Activated effector memory CD4-positive, alpha-beta T cell treated with Interleukin-2 at 50 U/mL for 16 hours (primary cell): Measurements from ENCODE around the gene BAIAP2L2.
"Not testable (repeated sequence)": the region's sequence is repeated elsewhere in the genome, so short reads cannot be mapped to it uniquely, and the experiment has no call there.

Experiments
- DNase-seq: peaks from one replicate; pipeline ENCODE4 v3.0.0-alpha.2; 2020

Gene BAIAP2L2

DNA sequence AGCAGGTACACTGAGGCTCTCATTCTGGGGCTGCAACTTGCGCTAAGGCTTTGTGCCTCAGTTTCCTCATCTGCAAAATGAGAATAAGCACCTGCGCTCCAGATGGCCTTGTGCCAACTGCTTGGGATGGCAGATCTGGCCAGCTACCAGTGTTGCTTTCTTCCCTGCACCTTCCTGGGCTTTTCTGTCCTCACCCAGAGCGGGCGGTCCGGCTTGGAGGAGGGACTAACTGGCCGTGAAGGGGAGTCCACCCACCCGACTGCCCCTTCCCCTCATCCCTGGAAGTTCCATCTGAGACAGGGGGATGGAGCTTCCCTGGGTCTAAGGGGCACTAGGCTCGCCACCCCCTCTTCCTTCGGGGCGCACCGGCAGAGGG is 30.0 kb downstream of the BAIAP2L2 start:
- no peak for DNase-seq

DNA sequence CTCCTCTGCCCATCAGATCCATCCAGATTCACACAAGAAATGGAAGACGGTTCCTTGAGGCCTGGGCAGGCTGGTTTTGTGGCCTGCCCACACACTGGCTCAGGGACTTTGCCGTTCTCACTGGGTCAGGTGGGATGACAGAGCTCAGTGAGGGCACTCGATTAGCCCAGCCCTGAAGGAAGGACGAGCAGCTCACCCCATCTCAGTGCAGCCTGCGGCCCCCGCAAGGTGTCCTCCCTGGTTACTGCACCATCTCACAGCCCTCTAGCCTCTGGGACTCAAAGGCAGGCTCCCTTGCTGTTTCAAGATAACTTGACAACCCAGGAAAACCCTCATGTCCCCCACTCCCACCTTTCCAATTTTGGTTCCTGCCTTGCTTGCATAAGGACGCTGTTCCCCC is 30.7 kb downstream of the BAIAP2L2 start:
- no peak for DNase-seq

DNA sequence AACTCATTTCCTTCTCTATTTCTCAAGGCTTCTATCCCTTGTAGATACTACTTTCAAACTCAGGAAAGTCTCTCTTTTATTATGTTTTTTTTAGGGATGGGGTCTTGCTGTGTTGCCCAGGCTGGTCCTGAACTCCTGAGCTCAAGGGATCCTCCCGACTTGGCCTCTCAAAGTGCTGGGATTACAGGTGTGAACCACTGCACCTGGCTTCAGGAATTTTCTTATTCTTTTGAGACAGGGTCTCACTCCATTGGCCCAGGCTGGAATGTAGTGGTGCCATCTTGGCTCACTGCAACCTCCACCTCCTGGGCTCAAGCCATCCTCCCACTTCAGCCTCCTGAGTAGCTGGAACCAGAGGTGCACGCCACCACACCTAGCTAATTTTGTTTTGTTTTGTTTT is 31.3 kb downstream of the BAIAP2L2 start:
- not testable (repeated sequence) for DNase-seq

DNA sequence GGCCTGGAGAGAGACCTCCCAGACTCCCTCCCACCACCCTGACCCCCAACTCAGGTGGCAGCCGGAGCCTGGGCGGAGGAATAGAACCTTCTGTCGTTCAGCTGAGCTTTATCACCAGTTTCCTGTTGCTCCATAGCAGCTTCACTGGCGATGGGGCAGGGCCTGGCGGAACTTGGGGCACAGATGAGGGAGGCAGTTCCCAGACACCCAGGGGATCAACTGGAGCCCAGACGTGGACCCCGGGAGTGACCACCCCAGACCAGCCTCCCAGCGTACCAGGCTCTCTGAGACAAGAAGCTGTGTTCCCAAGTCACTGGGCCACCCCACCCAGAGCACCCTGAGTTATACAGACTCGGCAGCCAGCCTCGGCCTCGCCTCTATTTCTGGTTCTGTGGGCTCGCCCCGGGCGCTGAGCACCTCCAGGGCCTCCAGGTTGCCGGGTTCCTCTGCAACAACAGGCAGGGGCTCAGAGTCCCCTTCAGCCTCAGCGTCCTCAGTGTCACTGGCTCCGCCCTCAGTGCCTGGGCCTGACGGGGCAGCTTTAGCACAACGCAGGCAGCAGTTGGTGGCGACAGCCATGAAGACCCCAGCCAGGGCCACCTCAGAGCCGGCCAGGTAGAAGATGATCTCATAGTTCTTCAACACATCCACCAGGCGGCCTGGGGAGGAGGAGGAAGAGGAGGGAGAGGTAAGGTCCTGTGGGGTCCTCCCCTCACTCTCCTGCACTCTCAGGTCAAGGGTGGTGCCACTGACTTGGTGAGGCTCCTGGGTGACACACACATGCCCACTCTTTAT is 32.2 kb downstream of the BAIAP2L2 start:
- no peak for DNase-seq

DNA sequence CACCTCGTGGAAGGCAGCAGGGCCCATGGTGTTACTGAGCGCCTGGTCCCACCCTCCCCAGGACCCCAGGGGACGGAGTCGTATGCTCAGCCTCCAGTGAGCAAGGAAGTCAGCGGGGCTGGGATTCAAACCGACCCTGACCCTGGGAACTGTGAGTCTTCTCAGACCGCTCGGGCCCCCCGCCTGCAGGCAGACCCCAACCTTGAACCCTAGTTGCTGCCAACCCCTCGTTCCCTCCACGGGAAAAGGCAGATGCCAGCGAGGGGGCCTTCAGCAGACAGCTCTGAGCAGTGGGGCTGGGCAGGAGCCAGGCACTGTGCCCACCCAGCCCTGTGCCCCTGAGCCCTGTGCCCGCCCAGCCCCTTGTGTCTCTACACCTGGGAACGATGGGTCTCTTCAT is 32.9 kb downstream of the BAIAP2L2 start:
- no peak for DNase-seq

DNA sequence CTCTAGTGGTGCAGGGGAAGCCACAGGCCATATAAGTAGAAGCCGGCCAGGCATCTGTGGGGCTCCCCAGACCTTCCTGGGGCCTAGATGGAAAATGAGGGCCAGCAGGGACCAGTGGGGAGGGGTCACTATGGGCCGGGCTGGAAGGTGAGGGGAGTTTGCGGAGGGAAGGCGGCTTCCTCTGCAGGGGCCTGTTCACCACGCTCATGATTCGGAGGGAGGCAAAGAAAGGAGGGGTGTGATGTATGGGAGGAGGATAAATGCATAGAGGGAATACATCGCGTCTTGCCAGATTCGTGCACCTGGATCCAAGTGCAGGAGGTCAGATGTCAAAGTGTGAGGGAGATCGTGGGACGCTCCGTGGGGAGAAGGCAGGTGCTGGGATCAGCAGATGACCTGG is 33.4 kb downstream of the BAIAP2L2 start:
- no peak for DNase-seq

DNA sequence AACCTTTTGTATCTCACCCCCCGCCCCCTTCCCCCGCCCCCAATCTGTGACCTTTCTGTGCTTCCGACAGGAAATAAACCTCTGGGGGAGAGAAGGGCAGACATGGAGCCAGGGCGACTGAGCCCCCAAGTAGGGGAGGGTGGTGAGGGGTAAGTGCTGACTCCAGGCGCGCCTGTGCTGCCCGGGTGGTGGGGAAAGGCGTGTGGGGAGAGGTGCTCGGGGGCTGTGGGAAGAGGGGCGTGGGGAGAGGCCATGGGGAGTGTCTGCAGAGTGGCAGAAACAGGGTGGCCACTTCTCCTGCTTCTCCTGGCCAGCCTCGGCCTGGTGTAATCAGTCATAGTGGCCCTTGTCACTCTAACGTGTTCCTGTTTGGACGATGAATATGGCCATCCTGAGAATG is 34.5 kb downstream of the BAIAP2L2 start:
- DNase-seq = no peak

DNA sequence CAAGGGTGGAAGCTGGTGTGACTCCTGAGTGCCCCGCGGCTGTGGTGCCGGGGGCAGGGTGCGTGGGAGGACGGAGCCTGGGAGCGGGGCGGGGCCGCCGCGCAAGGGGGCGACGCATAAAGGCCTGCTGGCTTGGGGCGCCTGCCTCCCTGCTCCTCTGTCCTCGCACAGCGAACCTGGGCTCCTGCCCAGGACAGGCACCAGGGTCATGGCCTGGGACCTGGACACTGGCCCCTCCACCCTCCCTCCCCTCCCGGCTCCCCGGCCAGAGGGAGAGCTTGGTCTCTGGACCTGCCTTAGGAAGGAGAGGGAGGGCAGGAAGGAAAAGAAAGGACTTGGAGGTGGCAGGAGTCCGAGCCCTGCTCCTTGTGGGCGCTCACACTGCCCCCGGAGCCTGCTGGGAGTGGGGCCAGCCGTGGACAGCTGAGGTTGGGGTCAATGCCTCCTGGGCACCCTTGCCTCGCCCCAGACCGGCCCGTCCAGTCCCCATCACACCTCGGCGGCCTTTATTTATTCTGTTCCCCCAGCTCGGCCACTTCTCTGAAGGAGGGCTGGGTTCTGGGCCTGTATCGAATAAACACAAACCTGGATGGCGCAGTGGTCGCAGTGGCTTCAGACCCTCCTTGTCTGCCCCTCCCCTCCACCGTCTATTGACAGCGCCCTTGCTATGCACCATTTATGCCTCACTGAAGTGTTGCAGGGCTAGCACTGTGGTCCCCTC is 35.2 kb downstream of the BAIAP2L2 start:
- no peak for DNase-seq

DNA sequence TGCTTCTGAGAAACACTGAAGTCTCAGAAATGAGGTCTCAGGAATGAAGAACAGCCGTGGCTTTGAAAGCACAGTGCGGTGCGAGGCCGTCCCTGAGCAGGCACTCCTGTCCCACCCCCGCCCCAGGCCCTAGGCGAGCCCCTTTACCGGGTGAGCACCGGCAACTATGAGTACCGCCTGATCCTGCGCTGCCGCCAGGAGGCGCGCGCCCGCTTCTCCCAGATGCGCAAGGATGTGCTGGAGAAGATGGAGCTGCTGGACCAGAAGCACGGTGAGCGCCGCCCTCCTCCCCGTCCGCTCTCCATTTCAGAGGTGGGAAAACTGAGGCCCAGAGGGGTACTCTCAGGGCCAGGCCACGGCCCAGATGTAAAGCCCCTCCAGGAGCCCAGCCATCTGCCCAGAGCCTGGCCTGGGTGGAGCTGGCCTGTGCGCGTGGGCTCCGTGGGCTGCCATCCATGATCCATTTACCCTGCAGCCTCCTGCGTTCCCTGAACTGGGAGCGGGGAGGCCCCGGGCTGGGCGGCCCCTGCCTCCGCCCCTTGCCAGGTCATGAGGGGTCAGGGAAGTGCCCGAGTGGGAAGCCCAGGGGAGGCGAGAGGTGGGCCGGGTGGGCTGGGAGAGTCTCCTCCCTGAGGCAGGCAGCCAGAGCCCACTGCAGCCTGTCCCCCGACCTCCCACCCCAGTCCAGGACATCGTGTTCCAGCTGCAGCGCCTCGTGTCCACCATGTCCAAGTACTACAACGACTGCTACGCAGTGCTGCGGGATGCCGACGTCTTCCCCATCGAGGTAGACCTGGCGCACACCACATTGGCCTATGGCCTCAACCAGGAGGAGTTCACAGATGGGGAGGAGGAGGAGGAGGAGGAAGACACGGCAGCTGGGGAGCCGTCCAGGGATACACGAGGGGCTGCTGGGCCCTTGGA is 36.0 kb downstream of the BAIAP2L2 start:
- no peak for DNase-seq

DNA sequence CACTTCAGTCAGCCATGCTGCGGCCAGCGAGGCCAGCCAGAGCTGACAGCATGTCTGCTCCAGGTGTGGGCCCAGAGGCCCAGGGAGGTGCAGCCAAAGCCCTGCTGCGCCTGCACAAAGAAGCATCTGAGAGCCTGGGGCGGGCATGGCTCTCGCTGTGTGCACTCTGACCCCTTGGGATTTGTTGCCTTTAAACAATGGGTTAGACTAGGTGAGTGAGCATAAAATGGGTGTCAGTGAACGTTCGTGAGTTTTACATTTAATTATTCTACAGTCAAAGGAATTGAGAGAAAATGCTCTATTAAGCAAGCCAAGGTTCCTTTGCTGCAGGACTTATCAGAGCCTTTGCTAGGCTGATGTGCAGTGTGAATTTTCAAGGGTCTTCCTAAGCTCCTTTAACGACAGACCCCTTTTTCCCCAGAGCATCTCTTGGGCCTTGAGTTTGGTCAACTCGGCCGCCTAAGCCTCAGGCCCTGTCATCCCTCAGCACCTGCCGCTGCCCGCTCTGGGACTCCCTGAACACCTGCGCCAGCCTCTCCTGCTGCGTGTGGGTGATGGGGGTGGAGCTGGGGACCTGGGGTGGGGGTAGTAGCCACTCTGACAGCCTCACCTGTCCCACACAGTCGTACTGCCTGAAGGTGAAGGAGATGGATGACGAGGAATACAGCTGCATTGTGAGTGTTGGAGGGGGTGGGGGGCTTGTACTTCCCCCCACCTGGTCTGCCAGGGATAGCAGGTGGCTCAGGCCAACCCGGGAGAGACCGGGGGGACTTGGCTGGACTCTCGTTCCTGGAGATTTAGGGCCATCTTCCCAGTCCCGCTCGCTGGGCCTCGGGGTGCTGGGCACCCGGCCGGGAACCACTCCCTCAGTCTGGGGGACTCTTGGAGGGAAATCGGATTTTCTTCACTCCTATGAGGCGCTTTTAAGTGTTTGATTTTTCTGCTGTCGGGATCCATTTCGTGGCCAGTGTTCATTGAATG is 37.0 kb downstream of the BAIAP2L2 start:
- DNase-seq = no peak

DNA sequence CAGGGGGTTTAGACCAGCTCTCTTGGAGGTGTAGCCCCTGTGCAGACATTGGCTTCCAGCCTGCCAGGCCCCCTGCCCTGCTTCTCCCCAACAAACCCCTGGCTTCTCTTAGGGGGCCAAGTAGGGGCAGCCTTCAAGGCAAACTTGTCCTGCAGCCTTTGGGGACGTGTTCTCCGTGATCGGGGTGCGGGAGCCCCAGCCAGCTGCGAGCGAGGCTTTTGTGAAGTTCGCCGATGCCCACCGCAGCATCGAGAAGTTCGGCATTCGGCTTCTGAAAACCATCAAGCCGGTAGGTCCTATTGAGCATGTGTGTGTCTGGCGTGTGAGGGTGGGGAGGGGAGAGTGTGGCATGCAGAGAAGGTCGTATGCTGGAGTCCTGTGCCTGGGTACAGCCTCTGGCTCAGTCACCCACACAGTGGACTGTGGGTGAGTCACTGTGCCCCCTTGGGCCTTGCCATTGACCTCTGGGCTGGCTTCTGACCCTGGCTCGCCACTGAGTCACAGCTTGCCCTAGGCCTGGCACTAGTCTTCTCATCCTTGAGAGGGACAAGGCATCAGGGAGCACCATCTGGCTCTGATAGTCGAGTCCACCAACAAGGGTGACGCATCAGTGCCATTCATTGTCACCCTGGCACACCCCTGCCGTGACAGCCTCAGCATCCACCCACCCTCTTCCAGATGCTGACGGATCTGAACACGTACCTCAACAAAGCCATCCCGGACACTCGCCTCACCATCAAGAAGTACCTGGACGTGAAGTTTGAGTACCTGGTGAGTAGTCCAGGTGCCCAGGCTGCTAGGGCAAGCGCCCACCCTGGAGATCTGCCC is 37.9 kb downstream of the BAIAP2L2 start:
- no peak for DNase-seq

DNA sequence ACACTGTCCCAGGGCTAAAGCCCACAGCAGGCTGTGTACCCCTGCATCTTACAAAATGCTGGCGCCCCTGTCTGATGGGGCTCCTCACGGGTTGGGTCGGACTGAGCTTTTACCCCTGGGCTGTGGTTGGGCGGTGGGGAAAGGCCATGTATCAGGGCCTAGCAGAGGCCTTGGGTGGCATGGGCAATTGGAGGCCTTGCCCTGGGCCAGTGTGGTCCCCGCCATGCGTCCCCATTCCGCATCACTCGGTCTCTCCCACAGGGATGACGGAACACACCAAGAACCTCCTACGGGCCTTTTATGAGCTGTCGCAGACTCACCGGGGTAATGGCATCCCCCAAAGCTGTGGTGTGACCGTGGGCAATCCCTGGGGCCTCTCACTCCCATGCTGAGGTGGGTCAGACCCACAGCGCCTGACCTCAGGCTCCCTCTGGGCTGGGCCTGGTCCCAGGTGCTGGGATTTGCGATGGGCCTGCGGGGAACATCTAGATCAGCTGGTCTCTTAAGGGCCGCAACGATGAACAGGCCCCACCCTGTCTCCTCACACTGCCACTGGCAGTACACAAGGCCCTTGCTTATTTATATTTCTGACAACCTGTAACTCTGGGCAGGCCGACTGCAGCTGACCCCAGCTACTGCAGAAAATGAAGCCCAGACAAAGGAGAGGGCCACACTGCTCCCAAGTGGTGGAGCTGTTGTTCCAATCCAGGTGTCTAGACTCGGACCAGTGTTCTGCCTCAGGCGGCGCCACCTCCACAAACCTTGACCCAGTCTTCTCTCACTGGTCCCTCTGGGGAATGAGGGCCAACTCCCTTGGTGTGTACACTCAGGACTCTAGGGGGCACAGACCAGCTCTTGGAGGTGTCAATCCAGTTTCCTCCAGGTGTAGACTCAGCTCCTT is 38.8 kb downstream of the BAIAP2L2 start:
- DNase-seq = no peak

DNA sequence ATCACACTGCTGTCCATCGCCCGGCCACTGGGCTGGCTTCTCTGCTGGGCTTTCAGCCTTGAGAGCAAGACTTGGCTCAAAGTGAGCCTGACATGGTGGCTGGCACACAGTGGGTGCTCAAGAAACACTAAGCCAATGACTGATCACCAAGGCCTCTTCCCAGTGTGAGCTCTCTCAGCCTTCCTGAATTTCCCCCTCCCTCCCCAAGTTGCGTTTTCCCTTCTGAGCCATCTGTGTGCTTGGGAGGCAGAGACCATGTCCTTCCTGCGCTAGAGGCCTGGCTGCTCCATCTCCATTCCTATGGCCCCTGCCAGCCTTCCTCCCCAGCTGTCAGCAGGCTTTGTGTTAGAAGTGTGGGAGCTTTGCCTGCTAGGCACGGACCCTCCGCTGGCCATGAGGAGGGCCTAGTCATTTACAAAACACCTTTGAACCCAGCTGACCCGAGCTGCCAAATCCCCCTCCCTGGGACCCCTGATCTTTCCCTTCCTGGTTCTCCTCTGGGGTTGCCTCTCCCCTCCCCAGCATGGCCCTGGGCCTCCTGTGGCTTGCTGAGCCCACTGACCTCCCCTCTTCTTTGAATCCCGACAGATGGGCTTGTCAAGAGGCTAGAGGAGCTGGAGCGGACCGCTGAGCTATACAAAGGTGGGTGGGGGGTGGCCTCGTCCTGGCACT is 40.1 kb downstream of the BAIAP2L2 start:
- DNase-seq = no peak

DNA sequence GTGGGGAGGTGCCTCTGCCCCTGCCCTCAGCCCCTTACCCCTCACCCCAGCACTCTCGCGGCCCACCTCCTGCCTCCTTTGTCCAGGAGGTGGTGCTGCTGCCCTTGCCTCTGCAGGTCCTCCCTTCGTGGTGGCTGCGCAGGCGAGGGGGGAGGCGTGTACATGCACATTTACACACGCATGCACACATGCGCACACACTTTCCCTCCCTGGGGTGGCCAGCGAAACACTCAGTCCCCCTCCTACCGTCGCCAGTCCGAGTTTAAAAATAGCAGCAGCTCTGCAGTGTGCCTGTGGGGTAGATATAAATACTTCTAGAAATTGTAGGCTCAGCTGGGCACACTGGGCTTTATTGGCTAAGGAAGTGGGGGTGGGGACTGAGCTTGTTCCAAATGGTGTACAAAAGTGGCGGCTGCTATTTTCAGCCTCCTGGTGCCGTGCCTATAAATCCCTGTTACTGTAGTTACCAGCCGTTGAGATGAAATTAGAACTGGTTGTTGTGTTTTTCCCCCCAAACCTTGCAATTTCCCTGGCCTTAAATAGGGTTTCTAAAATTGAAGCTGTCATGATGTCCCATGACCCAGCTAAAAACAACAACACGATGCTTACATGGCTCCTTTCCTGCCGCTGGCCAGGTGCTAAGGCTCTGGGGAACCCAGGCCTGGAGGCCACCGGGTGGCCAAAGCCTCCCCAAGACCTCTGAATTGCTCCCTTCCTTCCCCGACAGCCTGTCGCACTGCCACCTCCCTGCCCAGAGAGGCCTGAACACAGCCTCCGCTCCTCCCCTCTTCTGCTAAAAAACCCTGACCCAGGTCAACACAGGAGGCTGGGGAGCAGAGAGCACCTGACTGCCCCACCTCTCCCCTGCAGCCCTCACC is 40.9 kb downstream of the BAIAP2L2 start:
- DNase-seq = no peak

DNA sequence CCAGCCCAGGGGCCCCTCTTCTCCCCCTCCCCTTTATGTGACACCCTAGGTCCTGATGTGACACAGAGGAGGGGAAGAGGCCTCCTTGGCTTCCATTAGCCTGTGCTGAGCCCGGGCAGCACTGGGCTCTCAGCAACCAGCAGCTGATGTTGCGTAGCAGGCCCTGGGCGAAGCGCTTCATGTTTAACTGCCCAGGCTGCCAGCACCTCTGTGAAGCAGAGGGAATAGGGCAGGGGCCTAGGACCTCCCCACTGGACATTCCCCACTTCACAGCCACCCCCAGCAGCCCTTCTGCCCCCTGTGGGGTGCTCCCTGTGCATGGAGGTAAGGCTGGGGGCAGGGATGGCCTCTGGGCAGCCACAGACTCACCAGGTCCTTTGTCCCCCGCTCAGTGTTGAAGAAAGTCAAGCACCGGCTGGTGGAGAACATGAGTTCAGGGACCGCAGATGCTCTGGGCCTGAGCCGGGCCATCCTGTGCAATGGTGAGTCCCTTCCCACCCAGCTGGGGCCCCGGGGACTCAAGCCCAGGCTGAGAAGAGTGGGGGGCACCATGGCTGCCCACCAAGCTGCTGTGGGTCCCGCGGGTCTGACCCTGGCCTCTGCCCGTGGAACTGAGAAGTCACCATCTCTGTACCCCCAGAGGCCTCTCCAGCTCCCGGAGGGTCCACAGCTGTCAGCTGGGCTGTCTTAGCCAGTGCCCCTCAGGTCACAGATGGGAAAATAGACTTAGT is 41.7 kb downstream of the BAIAP2L2 start:
- DNase-seq = no peak

DNA sequence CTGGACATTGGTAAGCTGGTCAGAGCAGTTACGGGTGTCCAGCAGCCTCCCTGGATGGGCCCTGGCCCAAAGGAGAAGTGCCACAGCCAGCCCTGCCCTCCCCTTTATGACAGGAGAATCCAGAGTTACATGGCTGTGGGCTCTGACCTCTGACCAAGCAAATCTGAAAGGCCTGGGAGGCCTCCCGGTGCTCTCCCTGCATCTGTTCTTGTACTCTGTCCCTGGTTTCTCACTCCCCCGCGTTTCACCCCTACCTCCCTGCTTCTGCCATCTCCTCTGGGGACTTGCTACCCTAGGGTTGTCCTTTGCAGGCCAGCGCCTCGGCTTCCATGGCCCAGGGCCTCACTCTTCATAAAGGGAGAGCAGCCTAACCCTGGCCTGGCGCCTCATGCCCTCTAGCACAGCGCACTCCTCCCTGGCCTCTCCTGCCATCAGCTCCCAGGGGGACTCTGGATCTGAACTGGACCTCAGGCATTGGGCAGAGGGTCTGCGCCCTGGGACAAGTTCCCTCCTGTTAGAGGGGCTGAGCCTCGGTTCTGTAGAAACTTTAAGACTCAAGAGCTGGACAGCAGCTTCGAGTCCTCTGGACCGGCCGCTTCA is 42.6 kb downstream of the BAIAP2L2 start:
- DNase-seq = no peak

DNA sequence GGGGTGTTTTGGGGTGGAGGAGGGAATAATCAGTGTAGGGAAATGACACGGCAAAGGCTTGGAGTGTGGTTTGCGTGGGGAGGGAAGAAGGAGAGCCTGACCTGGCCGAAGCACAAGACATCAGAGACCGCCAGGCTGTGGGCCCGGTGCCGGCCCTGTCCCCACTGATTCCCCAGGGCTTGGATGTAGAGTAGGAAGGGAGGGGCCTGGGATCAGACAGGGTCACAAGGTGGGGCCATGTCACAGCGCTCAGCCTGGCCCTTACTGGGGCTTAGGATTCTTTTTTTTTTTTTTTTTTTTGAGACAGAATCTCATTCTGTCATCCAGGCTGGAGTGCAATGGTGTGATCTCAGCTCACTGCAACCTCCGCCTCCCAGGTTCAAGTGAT is 43.5 kb downstream of the BAIAP2L2 start:
- DNase-seq = no peak
